GM23248 (cell line): ENCODE results near the gene RARG. TPM values are rescaled to one million over a fixed set of nuclear protein-coding genes. Genes with fewer than 3 reads are reported as not detected.

Source experiments
- DNase-seq: peaks from one replicate; pipeline ENCODE4 v3.0.0-alpha.2; 2015
- H2AFZ ChIP-seq: fragments of 200-600 bp; sonication (generic); 2 replicates; pipeline ENCODE4 v1.6.1; 2016; ENCODE audit warnings: antibody characterized with exemption
- H3F3A ChIP-seq: fragments of 200-600 bp; sonication (generic); 2 replicates; pipeline ENCODE4 v1.6.1; 2016; ENCODE audit warnings: mild to moderate bottlenecking, antibody characterized with exemption, mixed run types; ENCODE audit not compliant: insufficient read depth
- H3K27ac ChIP-seq: fragments of 200-600 bp; sonication (generic); 2 replicates; pipeline ENCODE4 v1.5.1; 2016; ENCODE audit warnings: mild to moderate bottlenecking
- H3K27me3 ChIP-seq: fragments of 200-600 bp; sonication (generic); replicated peaks from 2 replicates; pipeline ENCODE4 v1.6.1; 2016; ENCODE audit warnings: mild to moderate bottlenecking; ENCODE audit not compliant: insufficient read depth
- H3K36me3 ChIP-seq: fragments of 200-600 bp; sonication (generic); 2 replicates; pipeline ENCODE4 v1.6.1; 2016; ENCODE audit warnings: low read depth, mild to moderate bottlenecking
- H3K4me1 ChIP-seq: fragments of 200-600 bp; sonication (generic); 2 replicates; pipeline ENCODE4 v1.6.1; 2016; ENCODE audit warnings: mild to moderate bottlenecking; ENCODE audit not compliant: insufficient read depth
- H3K4me2 ChIP-seq: fragments of 200-600 bp; sonication (generic); one replicate; pipeline ENCODE4 v1.6.1; 2016; ENCODE audit warnings: mild to moderate bottlenecking; ENCODE audit not compliant: unreplicated experiment
- H3K4me3 ChIP-seq: fragments of 200-600 bp; sonication (generic); 2 replicates; pipeline ENCODE4 v1.5.1; 2016; ENCODE audit warnings: mild to moderate bottlenecking
- H3K79me2 ChIP-seq: fragments of 200-600 bp; sonication (generic); 2 replicates; pipeline ENCODE4 v1.6.1; 2016; ENCODE audit warnings: mild to moderate bottlenecking; ENCODE audit not compliant: insufficient read depth
- H3K9ac ChIP-seq: fragments of 200-600 bp; sonication (generic); 2 replicates; pipeline ENCODE4 v1.6.1; 2016; ENCODE audit warnings: mild to moderate bottlenecking
- H3K9me2 ChIP-seq: fragments of 200-600 bp; sonication (generic); 2 replicates; pipeline ENCODE4 v1.6.1; 2016; ENCODE audit warnings: mixed run types, mild to moderate bottlenecking, moderate library complexity; ENCODE audit not compliant: insufficient read depth
- H3K9me3 ChIP-seq: fragments of 200-600 bp; sonication (generic); one replicate; pipeline ENCODE4 v1.6.1; 2017; ENCODE audit warnings: low read depth
- H4K20me1 ChIP-seq: fragments of 200-600 bp; sonication (generic); 2 replicates; pipeline ENCODE4 v1.6.0; 2016; ENCODE audit not compliant: insufficient read depth
- EZH2 ChIP-seq: fragments of 200-600 bp; sonication (generic); IDR thresholded peaks from 2 replicates; pipeline ENCODE4 v1.6.1; 2018; ENCODE audit warnings: antibody characterized with exemption, mild to moderate bottlenecking; ENCODE audit not compliant: insufficient read depth, poor library complexity, severe bottlenecking
- EZH2phosphoT487 ChIP-seq: fragments of 200-600 bp; sonication (generic); IDR thresholded peaks from 2 replicates; pipeline ENCODE4 v1.6.1; 2018; ENCODE audit warnings: antibody characterized with exemption, moderate library complexity, mild to moderate bottlenecking, low read depth; ENCODE audit not compliant: insufficient read depth
- WGBS, 2 experiments: methylation state at CpG; one replicate each; pipeline ENCODE4 v1.1.6; 2015 to 2017; ENCODE audit warnings: low lambda C conversion rate in 2 of 2, low coverage in 1 of 2; ENCODE audit errors: missing lambda C conversion rate in 2 of 2; 5-methylcytosine and 5-hydroxymethylcytosine counted together
- in situ Hi-C: fragments of 300-500 bp; cut with MboI; formaldehyde crosslinking; loops from 2 replicates; pipeline ENCODE4 v1.15.0; 2020
- polyA plus RNA-seq: library from polyadenylated mRNA; unstranded; fragments of >200 nt; fragmentation: Nextera tagmentation; extraction: Ambion mirVana; gene quantifications from 2 replicates; pipeline ENCODE4 v1.2.1, GENCODE V29; 2016
- total RNA-seq: library from RNA; depleted of rRNA; stranded (reverse); fragments of >200 nt; shearing (Covaris generic); gene quantifications from 2 replicates; pipeline ENCODE4 v1.2.3, GENCODE V29; 2014

RARG gene
- total and polyA plus RNA-seq, 2 experiments from 2014 or later: 75.3 to 116 TPM

DNA sequence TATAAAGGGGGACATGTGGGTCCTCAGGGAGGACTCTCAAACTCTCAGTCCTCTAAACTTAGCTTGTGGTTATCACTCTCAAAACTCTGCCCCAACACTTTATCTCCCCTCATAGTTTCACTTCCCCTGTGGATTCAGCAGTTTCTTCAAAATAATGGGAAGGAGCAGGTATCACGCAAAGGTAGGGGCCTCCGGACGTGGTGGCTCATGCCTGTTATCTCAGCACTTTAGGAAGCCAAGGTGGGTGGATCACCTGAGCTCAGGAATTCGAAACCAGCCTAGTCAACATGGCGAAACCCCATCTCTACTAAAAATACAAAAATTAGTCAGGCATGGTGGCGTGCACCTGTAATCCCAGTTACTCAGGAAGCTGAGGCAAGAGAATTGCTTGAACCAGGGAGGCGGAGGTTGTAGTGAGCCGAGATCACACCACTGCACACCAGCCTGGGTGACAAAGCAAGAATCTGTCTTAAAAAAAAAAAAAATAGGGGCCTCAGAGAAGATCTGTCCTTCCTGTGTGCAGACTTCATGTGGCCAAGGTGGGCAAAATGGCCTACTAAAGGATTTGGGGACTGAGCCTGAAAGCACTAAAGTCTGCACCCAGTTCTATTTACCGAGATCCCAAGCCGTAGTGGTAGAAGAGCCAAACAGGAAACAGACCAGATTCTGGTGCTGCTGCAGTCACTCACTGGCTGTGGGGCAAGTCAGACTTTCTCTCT, 31.4 kb downstream of the RARG start:
- TF ChIP-seq EZH2phosphoT487: no peak
- Histone ChIP-seq H3K4me3 (no peak overlapping the region), H3K9me3 (no peaks in the 10 kb centered on the region), H3K9ac (no peak overlapping the region), H2AFZ (no peak overlapping the region), H3K79me2 (no peaks in the 10 kb centered on the region), H3K27me3 (no peaks in the 10 kb centered on the region), H3K4me2 (no peak overlapping the region), H3K4me1 (peaks cover 4% of the 10 kb centered on the region; the same call in 1 of the 2 replicates), H3K36me3 (no peaks in the 10 kb centered on the region), H3K9me2 (no peaks in the 10 kb centered on the region), H3F3A (peaks cover 9% of the 10 kb centered on the region), H4K20me1 (no peaks in the 10 kb centered on the region), H3K27ac (no peak overlapping the region)
- no peak for DNase-seq
- in situ Hi-C loops: no loop called here
- WGBS, 2 experiments: 91 to 93% methylated on average over 10 of the region's 10 CpGs

GRCh38 chr12:53200107-53200457, 31.9 kb downstream of the RARG start:
- H3K4me2 ChIP-seq: no peak overlapping the region
- no peaks in the 10 kb centered on the region for H3K27me3 ChIP-seq
- no peaks in the 10 kb centered on the region for H3K9me3 ChIP-seq
- H3K36me3 ChIP-seq: no peaks in the 10 kb centered on the region
- peaks cover 4% of the 10 kb centered on the region; the same call in 1 of the 2 replicates for H3F3A ChIP-seq
- no peaks in the 10 kb centered on the region for H3K9me2 ChIP-seq
- H3K4me1 ChIP-seq: no peaks in the 10 kb centered on the region; the same call in 1 of the 2 replicates
- no peak overlapping the region for H3K4me3 ChIP-seq
- no peak overlapping the region for H3K9ac ChIP-seq
- H4K20me1 ChIP-seq: no peaks in the 10 kb centered on the region
- WGBS, 2 experiments: 97 to 100% methylated on average over 2 of the region's 2 CpGs
- H3K79me2 ChIP-seq: no peaks in the 10 kb centered on the region
- in situ Hi-C loops: no loop called here
- H2AFZ ChIP-seq: no peak overlapping the region
- TF ChIP-seq EZH2: no peak
- no peak for TF ChIP-seq EZH2phosphoT487
- DNase-seq: no peak
- no peak overlapping the region for H3K27ac ChIP-seq

GRCh38 chr12:53199700-53200099, 32.3 kb downstream of the RARG start:
- Histone ChIP-seq H3F3A (0 out of 2 replicates have a peak, but pooled peaks cover under 1% of the 10 kb centered on the region), H3K27me3 (no peaks in the 10 kb centered on the region), H3K4me3 (no peak overlapping the region), H4K20me1 (no peaks in the 10 kb centered on the region), H3K9me2 (no peaks in the 10 kb centered on the region), H3K79me2 (no peaks in the 10 kb centered on the region), H2AFZ (no peak overlapping the region), H3K9me3 (no peaks in the 10 kb centered on the region), H3K36me3 (no peaks in the 10 kb centered on the region), H3K27ac (no peak overlapping the region), H3K4me1 (no peaks in the 10 kb centered on the region; the same call in 1 of the 2 replicates), H3K9ac (no peak overlapping the region), H3K4me2 (no peak overlapping the region)
- 94% methylated on average over 3 of the region's 3 CpGs for WGBS, 2 experiments
- in situ Hi-C loops: no loop called here
- DNase-seq: no peak
- TF ChIP-seq EZH2phosphoT487 (no peak), EZH2 (no peak)

DNA sequence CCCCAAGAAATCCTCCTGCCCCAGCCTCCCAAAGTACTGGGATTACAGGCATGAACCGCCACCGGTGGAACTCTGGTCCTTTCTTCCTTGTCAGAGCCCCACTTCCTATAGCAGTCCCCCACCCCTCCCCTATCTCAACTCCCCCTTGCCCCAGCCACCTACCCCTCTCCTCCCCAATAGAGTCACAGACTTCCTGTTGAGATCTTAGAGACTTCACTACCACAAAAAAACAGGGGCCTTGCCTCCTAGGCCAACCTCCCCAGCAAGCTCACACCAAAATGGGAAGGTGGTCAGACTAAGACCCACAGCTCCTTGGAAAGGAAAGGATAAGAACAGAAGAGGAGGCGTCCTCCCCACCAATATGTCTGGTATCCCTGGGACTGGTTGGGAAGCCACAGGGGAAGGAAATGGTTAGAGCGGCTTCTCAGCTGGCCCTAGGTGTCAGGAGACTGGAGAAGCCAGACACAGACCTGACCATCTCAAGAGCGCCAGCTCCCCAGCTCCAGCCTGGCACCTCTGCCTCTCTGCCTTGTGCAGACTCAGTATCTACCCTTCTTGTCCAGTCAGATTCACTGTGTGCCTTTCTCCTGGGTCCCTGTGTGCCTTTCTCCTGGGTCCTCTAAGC, 33.4 kb downstream of the RARG start:
- Histone ChIP-seq H3K36me3 (no peaks in the 10 kb centered on the region), H3K9me2 (no peaks in the 10 kb centered on the region), H3K4me1 (no peaks in the 10 kb centered on the region; the same call in 1 of the 2 replicates), H3K27ac (no peak overlapping the region), H3K4me3 (no peak overlapping the region), H3K27me3 (no peaks in the 10 kb centered on the region), H3K4me2 (no peak overlapping the region), H3K9ac (no peak overlapping the region), H3F3A (no peaks in the 10 kb centered on the region), H3K9me3 (no peaks in the 10 kb centered on the region), H4K20me1 (no peaks in the 10 kb centered on the region), H3K79me2 (no peaks in the 10 kb centered on the region), H2AFZ (no peak overlapping the region)
- in situ Hi-C loops: no loop called here
- no peak for TF ChIP-seq EZH2phosphoT487
- no peak for TF ChIP-seq EZH2
- WGBS, 2 experiments: 97% methylated on average over 4 to 5 of the region's 5 CpGs
- no peak for DNase-seq
